Mesenteric fat pad (tissue), 1 donor: ENCODE measurements around the gene LIPG. TPM values are rescaled to one million over a fixed set of nuclear protein-coding genes. Genes with fewer than 3 reads are reported as not detected.
"Not testable (repeated sequence)": the region's sequence is repeated elsewhere in the genome, so short reads cannot be mapped to it uniquely, and the experiment has no call there.

ENCODE experiments used
- DNase-seq: peaks from one replicate; pipeline ENCODE4 v3.0.0-alpha.2; 2020; ENCODE audit warnings: low spot score
- long read RNA-seq: library from polyadenylated mRNA; unstranded; transcript quantifications from one replicate; pipeline ENCODE4 v2.0.0, GENCODE V29; 2020
- total RNA-seq: library from RNA; stranded (reverse); fragmentation: NEBNext Ultra II Directional; extraction: Animal tissue kit (Norgen Biotek cat#: 25700); gene quantifications from one replicate; pipeline ENCODE4 v1.2.1, GENCODE V29; 2021
- donor health status: DM: yes; HTN: yes; CAD: no.

The LIPG gene
- total RNA-seq: 2.2 TPM
- long read RNA-seq: 0 reads

GRCh38 chr18:49561289-49562193 lies at the start of gene LIPG:
Gene LIPG (plus strand): TSS chr18:49562057. CDS start chr18:49562309, 252 bp downstream.
- DNase-seq: no peak

DNA sequence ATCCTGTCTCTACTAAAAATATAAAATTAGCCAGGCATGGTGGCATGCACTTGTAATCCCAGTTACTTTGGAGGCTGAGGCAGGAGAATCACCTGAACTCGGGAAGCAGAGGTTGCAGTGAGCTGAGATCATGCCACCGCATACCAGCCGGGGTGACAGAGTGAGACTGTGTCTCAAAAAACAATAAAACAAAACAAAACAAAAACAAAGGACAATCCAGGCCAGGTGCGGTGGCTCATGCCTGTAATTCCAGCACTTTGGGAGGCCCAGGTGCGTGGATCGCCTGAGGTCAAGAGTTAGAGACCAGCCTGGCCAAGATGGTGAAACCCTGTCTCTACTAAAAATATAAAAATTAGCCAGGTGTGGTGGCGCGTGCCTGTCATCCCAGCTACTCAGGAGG lies 49.0 kb upstream of the LIPG start:
- not testable (repeated sequence) for DNase-seq

DNA sequence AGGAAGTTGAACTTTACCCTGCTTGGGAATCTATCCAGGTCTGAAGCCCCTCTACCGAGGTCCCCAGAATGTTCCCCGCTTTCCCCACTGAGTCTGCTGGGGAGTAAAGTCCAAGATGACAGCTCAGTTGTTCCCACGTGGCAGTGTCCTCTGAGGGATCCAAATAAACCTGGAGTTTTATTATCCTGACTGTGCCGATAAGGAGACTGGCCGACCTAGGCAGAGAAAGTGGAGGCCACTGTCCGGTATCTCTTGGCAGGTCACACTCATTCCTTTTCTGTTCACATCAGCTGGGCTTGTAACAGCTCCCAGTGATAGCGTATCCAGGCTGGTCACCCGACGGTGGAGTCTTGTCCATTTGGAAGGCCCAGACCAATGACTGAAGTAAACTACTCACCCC lies 47.3 kb upstream of the LIPG start:
- no peak for DNase-seq

- DNase-seq: not testable (repeated sequence)
Measured at GRCh38 chr18:49515003-49515402, 46.9 kb upstream of the LIPG start.

DNA sequence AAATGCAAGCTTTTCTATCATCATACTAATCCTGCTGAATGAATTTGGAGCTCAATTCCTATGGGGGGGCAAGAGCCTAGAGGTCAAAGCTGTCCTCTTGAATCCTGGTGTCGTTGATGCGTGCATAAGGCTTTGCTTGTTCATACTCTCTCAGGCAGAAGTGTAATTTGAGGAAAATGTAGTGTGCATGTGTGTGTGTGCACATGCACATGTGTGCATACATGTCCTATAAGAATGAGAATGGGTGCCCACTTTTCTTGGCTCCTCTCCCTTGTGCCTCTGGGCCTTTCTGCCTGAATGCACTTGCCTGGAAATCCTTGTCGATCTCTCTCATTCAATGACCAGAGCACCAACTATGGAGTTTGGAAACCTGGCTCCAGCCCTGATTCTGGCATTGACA lies 46.3 kb upstream of the LIPG start:
- peak; percentile 65 for DNase-seq

DNA sequence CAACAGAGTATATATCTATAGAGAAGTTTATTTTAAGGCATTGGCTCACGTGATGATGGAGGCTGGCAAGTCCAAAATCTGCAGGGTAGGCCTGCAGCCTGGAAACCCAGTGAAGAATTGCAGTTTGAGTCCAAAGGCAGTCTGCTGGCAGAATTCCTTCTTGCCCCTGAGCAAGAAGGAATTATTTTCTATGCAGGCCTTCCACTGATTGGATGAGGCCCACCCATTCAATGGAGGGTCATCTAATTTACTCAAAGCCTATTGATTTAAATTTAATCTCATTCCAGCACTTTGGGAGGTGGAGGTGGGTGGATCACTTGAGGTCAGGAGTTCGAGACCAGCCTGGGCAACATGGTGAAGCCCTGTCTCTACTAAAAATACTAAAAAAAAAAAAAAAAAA lies 44.4 kb upstream of the LIPG start:
- DNase-seq: peak; percentile 30

GRCh38 chr18:49519101-49519971 lies 42.5 kb upstream of the LIPG start:
- peak; percentile 65 for DNase-seq

DNA sequence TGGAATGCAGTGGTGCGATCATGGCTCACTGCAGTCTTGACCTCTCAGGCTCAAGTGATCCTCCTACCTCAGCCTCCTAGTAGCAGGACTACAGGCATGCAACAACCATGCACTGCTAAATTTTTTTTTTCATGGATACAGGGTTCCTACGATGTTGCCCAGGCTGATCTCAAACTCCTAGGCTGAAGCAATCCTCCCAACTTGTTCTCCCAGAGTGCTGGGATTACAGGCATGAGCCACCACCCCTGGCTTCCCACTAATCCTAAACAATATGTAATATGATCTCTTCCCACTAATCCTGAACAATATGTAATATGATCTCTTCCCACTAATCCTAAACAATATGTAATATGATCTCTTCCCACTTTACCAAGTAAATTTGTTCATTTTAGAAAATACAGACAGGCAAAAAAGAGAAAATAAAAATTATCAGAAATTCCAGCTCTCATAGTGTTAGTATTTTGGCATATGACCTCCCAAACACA lies 41.2 kb upstream of the LIPG start:
- DNase-seq: peak; percentile 18

- no peak for DNase-seq
Measured at GRCh38 chr18:49521216-49521835, 40.5 kb upstream of the LIPG start.

DNA sequence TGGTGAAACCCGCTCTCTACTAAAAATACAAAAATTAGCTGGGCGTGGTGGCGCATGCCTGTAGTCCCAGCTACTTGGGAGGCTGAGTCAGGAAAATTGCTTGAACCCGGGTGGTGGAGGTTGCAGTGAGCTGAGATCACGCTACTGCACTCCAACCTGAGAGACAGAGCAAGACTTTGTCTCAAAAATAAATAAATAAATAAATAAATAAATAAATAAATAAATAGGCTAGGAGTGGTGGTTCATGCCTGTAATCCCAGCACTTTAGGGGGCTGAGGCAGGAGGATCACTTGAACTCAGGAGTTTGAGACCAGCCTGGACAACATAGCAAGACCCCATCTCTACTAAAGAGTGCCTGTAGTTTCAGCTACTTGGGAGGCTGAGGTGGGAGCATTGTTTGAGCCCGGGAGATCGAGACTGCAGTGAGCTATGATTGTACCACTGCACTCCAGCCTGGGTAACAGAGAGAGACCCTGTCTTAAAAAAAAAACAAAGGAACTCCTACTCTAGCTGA lies 38.2 kb upstream of the LIPG start:
- DNase-seq: not testable (repeated sequence)

GRCh38 chr18:49524349-49524748 lies 37.5 kb upstream of the LIPG start:
- no peak for DNase-seq

DNA sequence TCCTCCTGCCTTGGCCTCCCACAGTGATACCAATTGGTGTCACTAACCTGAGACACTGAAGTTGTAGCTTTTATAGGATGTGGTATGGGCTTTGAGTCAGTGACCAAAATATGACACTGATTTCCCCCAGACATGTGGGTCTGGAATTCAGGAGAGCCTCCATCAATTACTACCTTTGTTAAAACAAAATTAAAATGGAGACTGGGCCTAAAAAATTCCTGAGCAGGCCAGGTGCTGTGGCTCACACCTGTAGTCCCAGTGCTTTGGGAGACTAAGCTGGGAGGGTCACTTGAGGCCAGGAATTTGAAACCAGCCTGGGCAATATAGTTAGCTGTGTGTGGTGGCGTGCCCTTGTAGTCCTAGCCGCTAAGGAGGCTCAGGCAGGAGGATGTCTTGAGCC lies 36.9 kb upstream of the LIPG start:
- DNase-seq: no peak

GRCh38 chr18:49525981-49526380 lies 35.9 kb upstream of the LIPG start:
- no peak for DNase-seq

GRCh38 chr18:49527631-49528327 lies 34.1 kb upstream of the LIPG start:
- no peak for DNase-seq

DNA sequence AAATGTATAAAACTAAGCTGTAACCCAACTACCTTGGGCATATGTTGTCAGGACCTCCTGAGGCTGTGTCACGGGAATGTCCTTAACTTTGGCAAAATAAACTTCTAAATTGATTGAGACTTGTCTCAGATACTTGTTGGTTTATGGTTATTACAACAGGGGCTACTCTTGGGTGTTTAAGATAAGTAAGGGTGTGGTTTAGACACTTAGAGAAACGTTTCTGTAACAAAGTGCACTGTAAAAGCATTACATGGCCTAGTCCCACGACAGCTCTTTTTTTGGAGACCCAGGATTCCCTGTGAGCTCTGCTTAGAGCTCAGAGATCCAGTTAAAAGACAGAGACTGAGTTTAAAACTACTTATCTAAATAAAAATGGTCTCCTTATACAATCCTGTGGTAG lies 32.3 kb upstream of the LIPG start:
- DNase-seq: no peak

DNA sequence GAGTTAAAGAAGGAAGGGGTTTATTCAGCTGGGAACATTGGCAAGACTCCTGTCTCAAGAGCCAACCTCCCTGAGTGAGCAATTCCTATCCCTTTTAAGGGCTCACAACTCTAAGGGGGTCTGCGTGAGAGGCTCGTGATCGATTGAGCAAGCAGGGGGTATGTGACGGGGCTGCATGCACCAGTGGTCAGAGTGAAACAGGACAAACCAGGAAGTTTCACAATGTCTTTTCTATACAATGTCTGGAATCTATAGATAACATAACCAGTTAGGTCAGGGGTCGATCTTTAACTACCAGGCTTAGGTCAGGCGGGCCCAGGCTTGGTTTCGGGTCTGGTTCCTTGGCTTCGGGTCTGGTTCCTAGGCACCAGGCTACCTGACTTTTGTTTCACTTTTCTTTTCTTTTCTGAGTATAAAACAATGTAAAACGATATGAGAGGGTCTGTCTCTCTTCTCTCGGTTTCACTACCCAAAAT lies 30.1 kb upstream of the LIPG start:
- no peak for DNase-seq

DNA sequence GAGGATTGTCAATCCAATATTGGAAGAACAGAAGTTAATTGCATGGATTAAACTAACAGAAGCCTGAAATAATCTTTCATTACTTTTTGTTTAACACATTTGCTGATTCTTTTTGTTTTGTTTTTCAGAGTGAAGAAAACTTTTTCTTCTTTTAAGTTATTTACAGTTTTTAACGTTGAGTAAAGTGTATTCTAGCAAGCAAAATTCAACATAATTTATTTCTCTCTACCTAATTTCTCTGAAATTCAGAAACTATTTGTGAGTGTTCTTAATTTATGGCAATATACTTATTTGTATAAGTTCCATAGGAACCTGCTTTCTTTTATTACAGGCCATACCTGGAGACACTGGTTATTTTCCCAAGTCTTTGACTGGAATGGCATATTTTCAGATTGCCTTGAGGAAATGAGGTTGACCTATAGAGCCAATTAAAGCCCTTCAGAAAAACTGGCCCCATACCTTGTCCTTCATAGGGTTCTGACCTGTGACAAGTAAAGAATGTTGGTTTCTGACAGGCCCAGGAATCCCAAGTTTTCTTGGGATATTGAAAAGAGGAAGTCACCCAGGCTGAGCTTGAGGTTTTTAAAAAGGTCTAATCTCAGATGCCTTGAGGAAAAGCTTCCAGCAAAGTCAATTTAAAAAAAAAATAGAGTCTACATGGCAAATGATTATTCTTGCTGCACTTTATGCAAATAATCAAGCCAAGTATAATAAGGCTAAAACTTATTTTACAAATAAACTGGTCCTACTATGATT lies 26.8 kb upstream of the LIPG start:
- DNase-seq: no peak

DNA sequence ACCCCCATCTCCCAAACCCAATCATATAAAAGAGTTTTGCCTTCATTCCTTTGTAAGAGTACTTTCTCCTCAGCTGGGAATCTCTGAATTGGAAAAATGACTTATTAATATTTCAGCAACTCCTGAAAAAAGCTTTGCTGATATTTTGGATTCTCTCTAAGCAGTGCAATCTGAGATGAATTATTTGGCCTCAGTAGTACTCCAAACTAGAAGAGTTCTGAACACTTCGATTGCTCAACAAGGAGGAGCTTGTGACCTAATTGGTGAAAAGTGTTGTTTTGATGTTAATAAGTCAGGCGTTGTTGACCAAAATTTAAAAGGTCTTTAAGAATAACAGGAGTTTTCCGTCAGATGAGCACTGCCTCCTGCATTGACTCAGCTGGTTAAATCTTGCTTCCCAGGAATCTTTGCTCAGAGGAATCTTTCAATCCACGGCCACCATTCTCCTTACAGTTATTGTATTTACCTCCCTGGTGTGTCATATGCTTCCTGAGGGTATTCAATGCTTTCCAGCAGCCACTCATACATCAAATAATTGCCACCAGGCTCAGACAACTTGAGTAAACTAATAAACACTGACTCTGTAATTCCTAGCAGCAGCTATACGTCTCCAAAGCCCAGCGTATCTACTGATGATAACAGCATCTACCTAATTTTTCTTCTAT lies 24.5 kb upstream of the LIPG start:
- DNase-seq: no peak

GRCh38 chr18:49544362-49544761 lies 17.5 kb upstream of the LIPG start:
- no peak for DNase-seq
